Lower lobe of right lung (tissue), 2 donors: Measurements from ENCODE around the gene ZNHIT3. TPM values are rescaled to one million over a fixed set of nuclear protein-coding genes. Genes with fewer than 3 reads are reported as not detected.

Experiments
- ATAC-seq, 2 donors: fragments of 200-7000 bp; cut with Tn5 transposase; one replicate each; pipeline ENCODE4 v1.9.1; 2020 to 2022; ENCODE audit warnings: mild to moderate bottlenecking in 2 of 2, moderate library complexity in 2 of 2
- DNase-seq: peaks from one replicate; pipeline ENCODE4 v3.0.0-alpha.2; 2020
- H3K27ac ChIP-seq: fragments of 200-600 bp; one replicate; pipeline ENCODE4 v1.8.0; 2022
- H3K27me3 ChIP-seq: fragments of 200-600 bp; one replicate; pipeline ENCODE4 v1.8.0; 2022; ENCODE audit warnings: low read depth
- H3K36me3 ChIP-seq: fragments of 200-600 bp; one replicate; pipeline ENCODE4 v1.8.0; 2022; ENCODE audit warnings: mild to moderate bottlenecking
- H3K4me1 ChIP-seq: fragments of 200-600 bp; one replicate; pipeline ENCODE4 v1.8.0; 2022
- H3K4me3 ChIP-seq: fragments of 200-600 bp; one replicate; pipeline ENCODE4 v1.8.0; 2022; ENCODE audit warnings: mild to moderate bottlenecking
- H3K9me3 ChIP-seq: fragments of 200-600 bp; one replicate; pipeline ENCODE4 v1.8.0; 2022
- CTCF ChIP-seq: fragments of 200-600 bp; IDR thresholded peaks from one replicate; pipeline ENCODE4 v1.8.0; 2022; ENCODE audit warnings: antibody characterized with exemption, mild to moderate bottlenecking
- intact Hi-C: fragments of 100-400 bp; cut with DNase I; formaldehyde crosslinking; loops from one replicate; pipeline ENCODE4 v1.11.0; 2022
- total RNA-seq: library from RNA; stranded (reverse); fragmentation: NEBNext Ultra II Directional; extraction: Animal tissue kit (Norgen Biotek cat#: 25700); gene quantifications from one replicate; pipeline ENCODE4 v1.2.1, GENCODE V29; 2021
- donor health status: DM: no; HTN: yes; CAD: no; lungs with severe emphysema.

ZNHIT3 gene
- total RNA-seq, 1 donor from 2014 or later = 30.1 TPM

GRCh38 chr17:36494674-36495073 lies 8.2 kb downstream of the ZNHIT3 start:
- DNase-seq (no peak), ATAC-seq (no peak)
- peaks cover 11% of the 10 kb centered on the region for H3K4me1 ChIP-seq
- intact Hi-C loops = no loop called here
- H3K27me3 ChIP-seq = no peaks in the 10 kb centered on the region
- no peak for TF ChIP-seq CTCF
- H3K9me3 ChIP-seq = no peaks in the 10 kb centered on the region
- no peak overlapping the region for H3K27ac ChIP-seq
- peaks cover 90% of the 10 kb centered on the region for H3K36me3 ChIP-seq
- H3K4me3 ChIP-seq = no peak overlapping the region

GRCh38 chr17:36495076-36495578 lies 8.6 kb downstream of the ZNHIT3 start:
- peaks cover 93% of the 10 kb centered on the region for H3K36me3 ChIP-seq
- ATAC-seq = no peak

GRCh38 chr17:36496018-36496789 lies 9.7 kb downstream of the ZNHIT3 start:
- Histone ChIP-seq H3K4me1 (peaks cover 4% of the 10 kb centered on the region), H3K9me3 (no peaks in the 10 kb centered on the region), H3K4me3 (no peak overlapping the region), H3K27me3 (no peaks in the 10 kb centered on the region), H3K36me3 (peaks cover 98% of the 10 kb centered on the region), H3K27ac (no peak overlapping the region)
- intact Hi-C loops = no loop called here
- ATAC-seq (no peak), DNase-seq (no peak)
- TF ChIP-seq CTCF = no peak

More at GRCh38 chr17:36495076-36495578, 8.6 kb downstream of the ZNHIT3 start:
- no peaks in the 10 kb centered on the region for H3K27me3 ChIP-seq
- no peak overlapping the region for H3K27ac ChIP-seq
- TF ChIP-seq CTCF = no peak
- intact Hi-C loops = no loop called here
- H3K9me3 ChIP-seq = no peaks in the 10 kb centered on the region
- no peak overlapping the region for H3K4me3 ChIP-seq
- peaks cover 11% of the 10 kb centered on the region for H3K4me1 ChIP-seq
- DNase-seq = no peak

GRCh38 chr17:36498155-36498554 lies 11.7 kb downstream of the ZNHIT3 start:
- H3K36me3 ChIP-seq = peaks cover 91% of the 10 kb centered on the region
- ATAC-seq = no peak
- no peaks in the 10 kb centered on the region for H3K4me1 ChIP-seq
- DNase-seq = no peak
- no peak overlapping the region for H3K27ac ChIP-seq
- intact Hi-C loops = no loop called here
- no peak overlapping the region for H3K4me3 ChIP-seq
- no peak for TF ChIP-seq CTCF
- H3K27me3 ChIP-seq = no peaks in the 10 kb centered on the region
- H3K9me3 ChIP-seq = no peaks in the 10 kb centered on the region

GRCh38 chr17:36498560-36499300 lies 12.2 kb downstream of the ZNHIT3 start:
- no peak for DNase-seq
- no peak for TF ChIP-seq CTCF
- Histone ChIP-seq H3K27ac (no peak overlapping the region), H3K4me1 (no peaks in the 10 kb centered on the region), H3K27me3 (no peaks in the 10 kb centered on the region), H3K4me3 (no peak overlapping the region), H3K9me3 (no peaks in the 10 kb centered on the region), H3K36me3 (peaks cover 91% of the 10 kb centered on the region)
- intact Hi-C loops = no loop called here
- no peak for ATAC-seq
